ENCODE data around the gene ATP1A4.
"Not testable (repeated sequence)": the region's sequence is repeated elsewhere in the genome, so short reads cannot be mapped to it uniquely, and the experiment has no call there.

Gene ATP1A4

DNA sequence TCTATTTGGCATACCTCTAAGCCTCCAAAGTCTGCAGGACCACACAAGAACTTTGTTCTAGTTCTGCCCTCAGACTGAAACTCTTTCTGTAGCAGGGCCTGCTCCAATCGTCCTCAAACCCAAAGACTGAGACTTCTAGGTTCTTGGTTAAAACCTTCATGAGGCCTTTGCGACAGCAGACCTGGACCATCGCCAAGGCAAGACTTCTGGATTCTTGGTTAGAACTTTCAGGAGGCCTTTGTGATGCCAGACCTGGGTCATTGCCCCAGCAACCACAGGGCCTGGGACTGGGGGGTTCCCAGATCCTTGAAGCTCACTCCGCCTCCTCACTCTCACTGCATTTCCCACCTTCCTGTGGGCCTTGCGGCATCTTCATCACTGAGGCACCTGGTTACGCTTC is at the start of gene ATP1A4:
ATP1A4 (plus strand) TSS at position 301 of the 400 bp plus-strand sequence. CDS start 438 bp downstream, outside the sequence.
- DNase-seq = no peak

DNA sequence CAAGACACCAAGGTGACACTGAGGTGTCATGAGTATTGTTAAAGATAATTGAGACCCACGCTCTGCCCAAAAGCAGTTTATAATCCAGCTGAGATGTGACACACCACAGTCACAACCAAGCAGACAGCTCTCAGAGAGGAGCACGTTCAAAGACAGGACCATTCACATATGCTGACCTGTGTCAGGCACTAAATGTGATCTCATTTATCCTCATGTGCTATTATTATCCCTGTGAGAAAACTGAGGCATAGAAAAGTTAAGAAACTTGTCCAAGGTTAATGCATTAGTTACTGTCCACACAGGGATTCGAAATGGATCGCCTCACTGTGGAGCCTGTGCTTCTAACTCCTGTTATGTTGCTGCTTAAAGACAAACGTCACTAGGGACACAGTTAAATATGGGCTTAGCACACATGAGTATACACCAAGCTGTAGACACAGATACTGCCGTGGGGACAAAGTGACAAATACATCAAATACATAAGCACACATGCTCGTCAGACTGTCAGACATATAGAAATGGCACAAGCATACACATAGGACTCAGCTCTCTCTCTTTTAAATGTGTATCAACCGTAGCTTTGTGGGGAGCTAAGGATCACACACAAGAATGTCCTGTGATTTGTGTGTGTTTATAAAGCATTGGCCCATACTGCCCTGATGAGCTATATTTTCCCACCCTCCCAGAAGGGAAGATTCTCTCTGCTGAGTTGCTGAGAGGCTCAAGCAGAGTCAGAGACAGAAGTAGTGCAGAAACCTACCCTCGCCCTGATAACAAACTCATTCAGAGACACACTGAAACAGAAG is 49.5 kb upstream of the ATP1A4 start:
- no peak for DNase-seq

DNA sequence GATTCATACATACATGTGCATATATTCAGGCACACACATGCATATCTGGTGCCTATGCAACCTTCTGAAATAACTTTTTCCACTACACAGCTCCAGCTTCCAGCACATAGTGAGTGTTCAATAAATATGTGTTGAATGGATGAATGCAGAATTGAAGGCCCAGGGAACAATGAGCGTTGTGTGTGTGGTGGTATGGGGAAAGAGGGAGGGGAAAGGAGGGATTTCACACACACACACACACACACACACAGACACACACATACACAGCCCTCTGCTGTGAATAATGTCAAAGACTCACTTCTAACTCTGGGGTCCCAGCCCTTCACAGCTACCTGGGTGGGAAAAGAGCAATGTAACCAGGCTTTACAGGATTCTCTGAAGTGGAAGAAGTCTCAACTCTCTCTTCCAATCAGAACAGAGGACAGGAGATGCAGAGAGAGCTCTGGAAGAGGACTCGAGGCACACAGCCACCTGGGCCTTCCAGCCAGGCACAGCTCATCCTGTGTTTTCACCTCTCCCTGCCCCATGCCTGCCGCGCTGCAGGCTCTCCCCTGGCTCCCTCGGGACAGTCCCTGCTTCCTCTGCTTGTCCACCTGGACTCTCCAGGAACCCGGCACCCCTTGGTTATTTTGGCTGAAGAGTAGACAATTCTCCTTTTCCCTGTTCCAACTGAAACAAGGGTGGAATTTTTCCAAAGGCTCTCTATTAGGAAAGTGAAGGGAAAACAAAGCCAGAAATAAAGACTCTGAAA is 47.6 kb upstream of the ATP1A4 start:
- DNase-seq = no peak

DNA sequence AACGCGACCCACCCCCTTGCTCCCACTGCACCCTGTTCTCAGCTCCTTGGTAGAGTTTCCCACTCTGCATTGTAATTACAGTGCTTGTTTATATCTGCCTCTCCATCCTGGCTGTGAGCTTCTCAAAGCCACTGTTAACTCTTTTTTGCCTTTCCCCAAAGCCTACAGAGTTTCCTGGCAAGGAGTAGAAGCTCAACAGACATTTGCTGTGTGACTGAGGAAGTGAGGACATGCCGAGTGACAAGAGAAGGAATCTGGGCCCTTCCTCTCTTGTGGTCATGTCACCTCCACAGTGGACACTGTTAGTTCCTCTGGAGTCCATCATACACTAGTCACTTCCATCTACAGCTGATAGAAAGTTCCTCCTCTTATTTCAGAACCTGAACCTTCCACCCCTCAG is 46.9 kb upstream of the ATP1A4 start:
- no peak for DNase-seq

DNA sequence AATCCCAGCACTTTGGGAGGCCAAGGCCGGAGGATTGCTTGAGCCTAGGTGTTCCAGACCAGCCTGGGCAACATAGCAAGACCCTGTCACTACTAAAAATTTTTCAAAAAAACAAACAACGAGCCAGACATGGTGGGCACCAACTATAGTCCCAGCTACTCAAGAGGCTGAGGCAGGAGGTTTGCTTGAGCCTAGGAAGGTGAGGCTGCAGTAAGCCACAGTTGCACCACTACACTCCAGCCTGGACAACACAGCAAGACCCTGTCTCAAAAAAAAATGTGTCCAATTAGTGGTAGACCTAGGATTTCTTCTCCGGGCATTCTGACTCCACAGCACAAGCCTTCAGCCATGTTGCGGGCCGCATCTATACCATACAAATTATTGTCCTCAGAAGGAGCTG is 46.2 kb upstream of the ATP1A4 start:
- no peak for DNase-seq

DNA sequence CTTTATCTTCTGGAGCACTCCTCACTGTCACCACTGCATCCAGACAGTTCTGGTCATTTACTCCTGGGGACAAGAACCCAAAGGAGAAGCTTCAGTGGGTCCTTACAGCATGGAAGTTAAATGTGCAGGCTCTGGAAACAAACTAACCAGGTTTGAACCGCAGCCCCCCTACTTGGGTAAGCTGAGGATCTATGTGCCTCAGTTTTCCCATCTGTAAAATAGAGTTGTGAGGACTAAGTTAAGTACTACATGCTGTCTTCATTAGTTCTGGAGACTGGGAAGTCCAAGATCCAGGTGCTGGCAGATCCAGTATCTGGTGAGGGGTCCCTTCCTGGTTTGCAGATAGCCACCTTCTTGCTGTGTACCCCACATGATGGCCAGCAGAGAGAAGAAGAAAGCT is 43.9 kb upstream of the ATP1A4 start:
- DNase-seq = no peak

DNA sequence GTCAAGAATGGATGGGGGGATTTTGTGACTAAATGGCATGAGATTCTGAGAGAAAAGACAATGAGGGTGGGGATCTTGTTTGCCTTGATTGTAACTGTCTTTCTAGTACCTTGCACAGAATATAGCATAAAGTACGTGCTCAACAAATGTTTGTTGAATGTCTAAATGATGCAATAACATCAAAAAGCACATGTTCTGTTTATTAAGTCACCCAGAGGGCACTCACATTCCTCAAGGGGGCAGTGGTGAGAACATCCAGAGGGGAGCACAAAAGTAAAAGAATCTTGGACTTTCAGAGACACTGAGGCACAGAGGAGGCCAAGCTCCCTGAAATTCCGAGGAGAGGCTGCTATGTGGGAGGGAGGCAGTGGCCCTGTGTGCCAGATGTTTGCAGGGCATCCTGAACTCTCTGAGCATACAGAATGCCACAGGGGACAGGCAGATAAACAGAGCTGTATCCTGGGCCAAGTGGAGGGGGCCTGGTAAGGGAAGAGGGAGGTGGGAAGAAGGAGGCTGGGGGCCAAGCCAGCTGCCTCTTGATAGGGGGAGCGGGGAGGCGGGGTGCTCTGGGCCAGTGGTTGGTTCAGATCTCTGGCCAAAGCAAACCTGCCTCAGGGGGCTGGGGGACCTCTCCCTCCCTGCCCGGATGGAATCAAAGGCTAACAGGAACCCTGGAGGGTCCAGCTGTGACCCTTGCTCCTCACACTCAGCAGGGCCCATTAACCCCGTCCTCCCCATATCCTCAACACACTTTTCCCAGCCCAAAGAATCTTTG is 42.3 kb upstream of the ATP1A4 start:
- no peak for DNase-seq

DNA sequence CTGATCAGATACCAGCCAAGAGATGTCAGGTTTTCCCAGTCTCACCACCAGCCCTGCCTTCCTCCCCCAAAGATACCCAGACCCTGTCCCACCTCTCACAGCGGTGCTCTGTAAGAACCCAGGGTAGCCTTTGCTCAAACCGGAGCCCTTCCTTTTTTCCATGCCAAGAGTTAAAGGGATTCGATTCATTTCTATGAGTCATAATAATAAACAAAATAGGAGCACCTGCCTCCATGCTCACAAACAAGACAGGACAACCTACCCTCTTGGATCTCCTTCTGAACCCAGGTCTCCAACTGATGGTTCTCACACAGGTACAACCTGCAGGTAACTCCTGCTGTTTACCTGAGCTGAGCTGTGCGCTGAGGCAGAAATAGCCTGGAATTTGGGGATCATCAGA is 41.7 kb upstream of the ATP1A4 start:
- DNase-seq = no peak

DNA sequence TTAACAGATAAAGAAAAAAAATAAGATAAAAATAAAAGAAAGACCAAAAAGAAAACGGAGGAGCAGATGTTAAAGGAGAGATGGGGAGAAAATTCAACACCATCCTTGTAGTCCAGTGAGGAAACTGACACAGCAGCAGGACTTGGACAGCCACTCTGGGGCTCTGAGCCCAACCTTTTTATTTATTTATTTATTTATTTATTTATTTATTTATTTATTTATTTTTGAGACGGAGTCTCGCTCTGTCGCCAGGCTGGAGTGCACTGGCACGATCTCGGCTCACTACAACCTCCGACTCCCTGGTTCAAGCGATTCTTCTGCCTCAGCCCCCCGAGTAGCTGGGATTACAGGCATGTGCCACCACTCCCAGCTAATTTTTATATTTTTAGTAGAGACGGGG is 39.9 kb upstream of the ATP1A4 start:
- not testable (repeated sequence) for DNase-seq

DNA sequence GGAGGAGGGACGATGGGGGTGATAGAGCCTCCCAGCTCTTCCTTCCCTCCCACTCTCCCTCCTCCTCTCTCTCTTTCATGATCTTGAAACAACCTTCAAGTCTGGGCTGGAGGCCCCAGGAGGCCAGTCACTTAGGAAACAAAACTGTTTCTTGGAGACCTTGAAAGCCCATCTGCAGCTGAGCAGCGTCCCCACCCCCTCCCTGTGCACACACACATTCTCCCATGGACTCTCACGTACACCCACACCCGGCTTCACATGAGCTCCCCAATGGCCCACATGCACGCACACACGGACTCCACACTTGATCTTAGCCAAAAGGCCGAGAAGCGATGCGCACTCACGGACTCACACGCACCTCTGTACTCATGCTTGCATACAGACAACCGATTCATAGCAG is 39.0 kb upstream of the ATP1A4 start:
- no peak for DNase-seq

DNA sequence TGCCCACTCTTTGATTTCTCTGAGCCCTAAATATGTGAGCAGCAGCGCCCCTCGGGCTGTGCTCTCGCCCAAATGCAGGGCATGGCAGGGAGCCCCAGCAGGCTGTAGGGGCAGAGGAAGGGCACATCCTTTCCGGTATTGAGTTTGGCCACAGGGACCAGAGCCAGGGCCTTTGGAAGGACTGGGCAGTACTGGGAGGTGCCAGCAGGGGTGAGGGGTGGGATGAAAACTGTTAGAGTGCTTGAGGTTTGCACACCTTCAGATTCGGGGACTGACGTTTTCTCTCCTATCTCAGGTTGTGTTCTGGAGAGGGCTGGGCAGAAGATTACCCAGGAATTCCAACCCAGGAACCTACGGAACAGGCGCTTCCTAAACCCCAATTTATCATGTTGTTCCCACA is 38.0 kb upstream of the ATP1A4 start:
- DNase-seq = no peak

DNA sequence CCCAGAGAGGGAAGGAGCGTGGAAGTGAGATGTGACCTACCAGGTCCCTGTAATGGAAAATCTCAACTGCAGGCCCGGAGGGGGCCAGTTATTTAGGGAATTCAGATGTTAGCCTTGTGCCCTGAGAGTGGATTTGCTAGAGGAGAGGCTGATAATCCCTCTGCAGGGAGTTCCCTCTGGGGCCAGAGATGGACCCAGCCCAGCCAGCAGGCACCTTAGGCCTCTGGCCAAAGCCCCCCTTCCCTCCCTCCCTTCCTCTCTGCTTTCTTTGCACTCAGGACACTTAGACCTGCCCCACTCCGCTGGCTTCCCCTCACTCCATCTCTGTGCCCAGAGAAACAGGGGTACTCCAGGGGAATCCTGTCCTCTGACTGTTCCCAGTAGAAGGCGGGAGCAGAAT is 37.3 kb upstream of the ATP1A4 start:
- DNase-seq = no peak

DNA sequence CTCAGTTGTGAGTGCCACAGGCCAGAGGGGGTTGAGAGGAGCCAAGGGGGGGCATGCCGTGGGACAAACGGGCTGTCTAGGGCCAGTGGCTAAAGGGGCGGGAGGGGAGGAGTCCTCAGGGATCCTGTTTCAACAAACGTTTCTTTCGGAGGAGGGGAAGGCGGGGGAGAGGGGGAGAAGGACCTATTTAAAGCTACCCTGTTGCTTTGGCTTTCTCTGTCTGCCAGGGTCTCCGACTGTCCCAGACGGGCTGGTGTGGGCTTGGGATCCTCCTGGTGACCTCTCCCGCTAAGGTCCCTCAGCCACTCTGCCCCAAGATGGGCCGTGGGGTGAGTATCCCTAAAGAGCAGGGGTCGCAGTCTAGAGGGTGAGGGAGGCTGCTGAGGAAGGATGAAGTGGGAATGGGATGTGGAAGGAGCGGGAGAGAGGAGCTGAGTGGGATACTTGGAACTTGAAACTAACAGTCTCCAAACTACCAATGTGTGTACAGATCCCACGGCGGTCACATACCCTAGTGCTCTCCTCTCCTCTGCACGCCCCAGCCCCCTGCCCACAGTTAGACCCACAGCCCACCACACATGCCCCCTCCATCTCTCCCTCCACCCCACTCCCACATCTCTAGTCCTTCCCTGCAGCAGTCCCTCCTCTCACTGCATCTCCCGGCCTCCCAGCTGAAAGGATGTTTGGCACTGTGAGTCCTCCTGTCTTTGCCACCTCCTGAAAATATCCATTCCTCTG is 35.7 kb upstream of the ATP1A4 start, which contains the start of gene ATP1A2:
ATP1A2 (plus strand) TSS at position 215 of the 738 bp plus-strand sequence; CDS start at position 318, 103 bp downstream.
- no peak for DNase-seq

DNA sequence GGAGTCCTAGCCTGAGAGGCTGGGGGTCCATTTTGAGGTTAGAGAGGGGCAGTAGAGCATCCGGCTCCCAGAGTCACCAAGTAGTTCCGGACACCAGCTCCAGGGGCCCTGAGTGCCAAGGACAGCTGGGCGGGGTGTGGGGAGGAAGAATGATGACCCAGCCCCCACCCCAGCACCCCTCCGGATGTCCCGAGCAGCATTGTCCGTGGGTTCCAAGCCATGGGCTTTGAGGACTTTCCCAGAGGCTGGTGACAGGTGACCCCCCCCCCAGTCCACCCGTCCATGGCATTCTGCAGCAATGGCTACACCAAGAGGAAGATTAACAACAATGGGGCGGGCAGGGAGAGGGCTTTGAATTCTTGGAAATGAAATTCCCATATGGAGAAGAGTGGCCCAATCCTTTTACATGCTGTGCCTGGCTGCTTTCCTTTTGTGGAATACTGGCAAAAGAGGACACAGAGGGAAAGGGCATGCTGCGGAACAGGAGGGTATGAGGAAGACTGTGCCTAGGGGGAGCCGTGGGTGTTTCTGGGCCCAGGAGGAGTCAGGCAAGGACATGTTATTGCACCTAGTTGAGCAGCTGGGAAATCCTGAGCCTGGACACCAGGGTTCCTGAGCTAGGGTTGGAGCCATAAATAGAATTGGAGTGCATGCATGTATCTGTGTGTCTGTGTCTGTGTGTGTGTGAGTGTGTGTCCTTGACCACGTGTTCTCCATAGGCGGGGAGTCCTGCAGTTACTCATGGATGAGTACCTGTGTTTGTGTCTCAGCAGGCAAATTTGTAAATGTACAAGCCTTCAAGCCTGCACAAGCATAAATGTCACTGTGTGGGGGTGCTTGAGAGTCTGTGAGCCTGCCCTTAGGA is 34.9 kb upstream of the ATP1A4 start:
- no peak for DNase-seq

DNA sequence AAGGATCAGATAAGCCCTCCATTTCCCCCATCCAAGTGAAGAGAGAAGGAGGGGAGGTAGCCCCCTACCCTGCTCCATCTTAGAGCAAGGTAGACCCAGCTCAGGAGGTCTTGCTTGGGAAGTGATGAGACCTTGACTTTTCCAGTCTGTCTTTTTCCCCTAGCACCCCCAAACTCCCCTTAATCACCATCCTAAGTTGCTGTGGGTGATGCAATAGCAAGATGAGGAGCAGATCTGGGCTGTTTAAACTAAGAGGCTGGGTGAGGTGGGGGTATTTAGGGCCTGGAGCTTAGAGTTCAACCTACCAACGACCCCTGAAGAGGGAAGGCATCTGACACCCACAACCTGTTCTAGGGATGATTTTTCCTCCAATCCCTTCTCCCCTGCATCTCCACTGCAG is 34.1 kb upstream of the ATP1A4 start:
- DNase-seq = no peak

DNA sequence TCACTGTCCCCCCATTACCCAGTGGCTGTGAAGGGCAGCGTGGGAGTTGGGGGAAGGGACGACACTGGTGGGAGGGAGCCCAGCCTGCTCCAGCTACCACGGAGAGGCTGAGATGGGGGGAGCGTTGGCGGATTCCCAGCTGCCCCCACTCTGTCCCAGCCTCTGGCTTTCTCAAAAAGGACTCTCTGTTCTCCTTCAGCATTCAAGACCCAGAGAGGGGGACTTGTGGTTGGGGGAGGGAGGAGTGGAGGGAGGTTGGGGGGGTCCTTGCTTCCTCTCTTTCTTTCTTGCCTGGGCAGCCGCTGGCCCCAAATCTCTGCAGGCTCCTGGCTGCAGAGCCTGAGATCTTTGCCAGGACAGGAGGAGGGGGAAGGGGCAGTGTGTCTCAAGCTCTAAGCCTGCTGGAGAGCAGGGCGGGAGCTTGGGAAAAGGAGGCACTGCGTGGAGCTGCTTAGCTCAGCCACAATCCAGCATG is 33.7 kb upstream of the ATP1A4 start:
- DNase-seq = no peak

DNA sequence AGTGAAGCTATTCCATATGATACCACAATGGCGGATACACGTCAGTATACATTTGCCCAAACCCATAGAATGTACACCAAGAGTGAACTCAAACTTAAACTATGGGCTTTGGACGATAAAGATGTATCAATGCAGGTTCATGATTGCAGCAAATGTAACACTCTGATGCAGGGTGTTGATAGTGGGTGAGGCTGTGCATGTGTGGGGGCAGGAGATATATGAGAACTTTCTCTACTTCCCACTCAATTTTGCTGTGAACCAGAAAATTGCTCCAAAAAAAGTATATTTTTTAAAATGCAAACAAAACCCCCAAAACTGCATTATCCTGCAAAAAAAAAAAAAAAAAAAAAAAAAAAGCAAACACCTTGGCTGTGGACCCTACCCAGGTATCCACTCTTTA is 32.5 kb upstream of the ATP1A4 start:
- no peak for DNase-seq

DNA sequence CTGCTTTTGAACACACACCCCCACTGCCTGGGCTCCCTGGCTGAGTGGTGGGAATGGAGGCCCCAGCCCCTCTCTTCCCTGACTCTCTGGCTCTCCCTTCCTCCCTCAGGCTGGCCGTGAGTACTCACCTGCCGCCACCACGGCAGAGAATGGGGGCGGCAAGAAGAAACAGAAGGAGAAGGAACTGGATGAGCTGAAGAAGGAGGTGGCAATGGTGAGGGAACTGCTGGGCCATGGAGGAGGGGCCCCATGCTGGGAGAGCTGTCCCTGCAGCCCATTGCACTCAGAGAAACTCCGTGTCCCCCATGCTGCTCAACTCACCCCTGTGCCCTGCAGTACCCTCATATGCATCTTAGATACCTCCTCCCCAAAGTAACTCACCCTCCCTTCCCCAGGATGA is 30.6 kb upstream of the ATP1A4 start:
- DNase-seq = no peak

DNA sequence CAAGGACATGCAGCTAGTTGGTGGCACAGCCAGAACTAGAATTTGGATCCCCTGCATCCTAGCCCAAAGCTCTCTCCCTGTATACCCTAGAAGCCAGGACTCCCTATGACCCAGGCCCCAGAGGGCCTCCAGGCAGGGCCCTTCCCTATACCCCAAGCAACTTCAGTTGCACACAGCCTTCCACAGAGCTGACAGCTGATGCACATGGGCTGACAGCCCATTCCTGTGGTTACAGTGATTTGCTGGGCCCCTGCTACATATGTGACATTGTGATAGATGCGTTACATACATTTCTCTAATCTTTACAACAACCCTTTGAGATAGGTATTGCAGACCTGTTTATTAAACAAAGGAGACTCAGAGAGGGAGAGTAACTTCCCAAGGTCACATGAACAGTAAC is 30.0 kb upstream of the ATP1A4 start:
- DNase-seq = no peak

DNA sequence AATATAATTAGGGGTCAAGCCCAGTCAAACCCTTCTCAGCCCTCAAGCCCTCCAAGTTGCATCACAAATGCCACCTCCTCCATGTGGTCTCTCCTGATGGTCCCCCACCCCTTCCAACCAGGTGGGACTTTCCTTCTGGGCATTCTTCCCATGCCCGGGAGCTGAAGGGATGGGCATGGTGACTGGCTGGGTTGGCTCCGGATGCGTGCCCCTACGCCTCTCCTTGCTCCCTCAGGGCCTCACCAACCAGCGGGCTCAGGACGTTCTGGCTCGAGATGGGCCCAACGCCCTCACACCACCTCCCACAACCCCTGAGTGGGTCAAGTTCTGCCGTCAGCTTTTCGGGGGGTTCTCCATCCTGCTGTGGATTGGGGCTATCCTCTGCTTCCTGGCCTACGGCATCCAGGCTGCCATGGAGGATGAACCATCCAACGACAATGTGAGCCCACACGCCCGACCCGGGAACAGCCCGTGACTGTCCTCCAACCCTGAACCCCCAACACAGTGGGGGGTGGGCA is 28.4 kb upstream of the ATP1A4 start:
- DNase-seq = no peak

DNA sequence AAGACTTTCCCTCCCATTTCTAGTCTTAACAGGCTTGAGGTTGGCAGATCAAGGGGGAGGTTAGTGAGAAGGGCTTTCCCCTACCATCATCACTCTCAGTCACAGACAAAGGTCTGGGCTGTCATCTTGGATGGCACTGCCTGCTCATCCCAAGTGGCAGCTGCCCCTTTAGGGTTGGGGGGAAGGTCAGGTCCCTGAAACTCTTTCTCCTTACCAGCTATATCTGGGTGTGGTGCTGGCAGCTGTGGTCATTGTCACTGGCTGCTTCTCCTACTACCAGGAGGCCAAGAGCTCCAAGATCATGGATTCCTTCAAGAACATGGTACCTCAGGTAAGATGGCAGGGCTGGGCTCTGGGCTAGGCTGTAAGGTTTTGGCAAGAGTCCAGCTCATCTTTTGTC is 27.7 kb upstream of the ATP1A4 start:
- DNase-seq = no peak
